Spinal cord (tissue), 10 donors: ENCODE measurements around the gene TMED1. TPM values are rescaled to one million over a fixed set of nuclear protein-coding genes. Genes with fewer than 3 reads are reported as not detected.
"Not testable (repeated sequence)": the region's sequence is repeated elsewhere in the genome, so short reads cannot be mapped to it uniquely, and the experiment has no call there.

Experiments
- DNase-seq, 6 donors: peaks; one replicate each; pipeline versions ENCODE4 v3.0.0 to v3.0.0-alpha.2; 2013 to 2015; ENCODE audit warnings: low spot score in 6 of 6, low read depth in 4 of 6
- H3K27ac ChIP-seq: one replicate; pipeline ENCODE4 v1.5.1; 2013; ENCODE audit warnings: low read depth, low read length, control low read depth
- H3K27me3 ChIP-seq: one replicate; pipeline ENCODE4 v1.6.1; 2013; ENCODE audit warnings: low read length; ENCODE audit not compliant: control insufficient read depth, insufficient read depth
- H3K36me3 ChIP-seq: one replicate; pipeline ENCODE4 v1.6.1; 2013; ENCODE audit warnings: low read length; ENCODE audit not compliant: control insufficient read depth, insufficient read depth
- H3K4me1 ChIP-seq: one replicate; pipeline ENCODE4 v1.6.1; 2013; ENCODE audit warnings: low read length; ENCODE audit not compliant: control insufficient read depth, insufficient read depth
- H3K4me3 ChIP-seq: one replicate; pipeline ENCODE4 v1.5.1; 2013; ENCODE audit warnings: low read depth, low read length, control low read depth
- H3K9me3 ChIP-seq: one replicate; pipeline ENCODE4 v1.6.1; 2013; ENCODE audit warnings: low read length; ENCODE audit not compliant: control insufficient read depth, insufficient read depth
- WGBS: methylation state at CpG from one replicate; pipeline ENCODE4 v1.1.5; 2013; ENCODE audit warnings: missing lambda C conversion rate; ENCODE audit not compliant: insufficient coverage; 5-methylcytosine and 5-hydroxymethylcytosine counted together
- polyA plus RNA-seq, 2 donors: library from polyadenylated mRNA; unstranded; fragments of 120-200 nt; gene quantifications; one replicate each; pipeline ENCODE4 v1.2.1, GENCODE V29; 2013; ENCODE audit not compliant: insufficient read length in 2 of 2
- total RNA-seq, 2 donors: library from RNA; depleted of rRNA in 1 of 2; stranded (reverse); fragments of 120-200 nt in 1 of 2; fragments of >200 nt in 1 of 2; gene quantifications; one replicate each; pipeline versions ENCODE4 v1.2.3 to v1.2.4, GENCODE V29; 2013 to 2014
- donor health status: healthy.

Gene TMED1
- total and polyA plus RNA-seq, 4 donors: 19.4 to 52.9 (median 36.3) TPM

GRCh38 chr19:10863107-10863717 is 27.2 kb upstream of the TMED1 start:
- no peaks in the 10 kb centered on the region for H3K27me3 ChIP-seq
- H3K4me3 ChIP-seq: no peak overlapping the region
- WGBS: 68% methylated on average over 16 of the region's 18 CpGs
- peaks cover 7% of the 10 kb centered on the region for H3K4me1 ChIP-seq
- H3K36me3 ChIP-seq: no peaks in the 10 kb centered on the region
- H3K9me3 ChIP-seq: no peaks in the 10 kb centered on the region
- H3K27ac ChIP-seq: peak overlapping the region; percentile 25
- DNase-seq: peak in 1 of 6 donors; percentile 41

DNA sequence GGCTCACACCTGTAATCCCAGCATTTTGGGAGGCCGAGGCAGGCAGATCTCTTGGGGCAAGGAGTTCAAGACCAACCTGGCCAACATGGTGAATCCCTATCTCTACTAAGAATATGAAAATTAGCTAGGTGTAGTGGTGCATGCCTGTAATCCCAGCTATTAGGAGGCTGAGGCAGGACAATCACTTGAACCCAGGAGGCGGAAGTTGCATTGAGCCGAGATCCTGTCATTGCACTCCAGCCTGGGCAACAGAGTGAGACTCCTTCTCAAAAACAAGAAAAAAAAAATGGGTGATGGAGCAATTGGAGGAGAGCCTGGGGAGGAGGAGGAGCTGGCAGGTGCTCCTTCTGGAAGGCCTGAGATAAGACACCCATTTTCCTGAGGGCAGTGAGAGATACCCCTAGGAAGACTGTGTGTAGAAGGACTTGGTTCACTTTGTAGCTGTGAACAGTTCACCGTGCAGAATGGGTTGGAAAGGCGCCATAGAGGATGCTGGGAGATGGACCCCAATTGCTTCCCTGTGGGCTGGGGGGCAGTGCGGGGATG is 26.6 kb upstream of the TMED1 start:
- WGBS: 76% methylated on average over 4 of the region's 6 CpGs
- H3K4me1 ChIP-seq: peaks cover 7% of the 10 kb centered on the region
- no peaks in the 10 kb centered on the region for H3K9me3 ChIP-seq
- no peaks in the 10 kb centered on the region for H3K27me3 ChIP-seq
- DNase-seq: no peak
- no peak overlapping the region for H3K27ac ChIP-seq
- no peak overlapping the region for H3K4me3 ChIP-seq
- H3K36me3 ChIP-seq: no peaks in the 10 kb centered on the region

DNA sequence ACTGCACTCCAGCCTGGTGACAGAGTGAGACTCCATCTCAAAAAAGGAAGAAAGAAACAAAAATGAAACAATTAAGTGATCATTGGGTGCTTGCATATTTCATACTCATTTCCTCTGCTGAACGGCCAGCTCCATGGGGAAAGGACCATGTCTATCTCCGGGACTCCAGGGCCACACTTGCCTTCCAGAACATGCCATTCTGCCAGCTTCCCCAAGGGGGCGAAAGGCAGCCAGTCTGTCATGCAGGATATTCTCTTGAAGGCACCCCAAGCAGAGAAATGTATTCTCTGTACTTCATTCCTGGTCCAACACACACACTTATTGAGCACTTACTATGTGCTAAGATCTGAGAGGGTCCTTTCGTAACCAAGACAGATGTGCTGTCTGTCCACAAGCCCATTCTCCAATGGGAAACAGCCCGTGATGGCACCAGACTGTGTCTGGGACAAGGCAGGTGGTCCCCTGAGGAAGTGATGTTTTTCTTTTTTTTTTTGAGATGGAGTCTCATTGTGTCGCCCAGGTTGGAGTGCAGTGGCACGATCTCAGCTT is 25.2 kb upstream of the TMED1 start:
- whole genome bisulfite sequencing: 45% methylated on average over 3 of the region's 7 CpGs
- Histone ChIP-seq H3K9me3 (no peaks in the 10 kb centered on the region), H3K36me3 (no peaks in the 10 kb centered on the region), H3K27ac (no peak overlapping the region), H3K4me3 (no peak overlapping the region), H3K4me1 (peaks cover 7% of the 10 kb centered on the region), H3K27me3 (no peaks in the 10 kb centered on the region)
- DNase-seq: no peak

DNA sequence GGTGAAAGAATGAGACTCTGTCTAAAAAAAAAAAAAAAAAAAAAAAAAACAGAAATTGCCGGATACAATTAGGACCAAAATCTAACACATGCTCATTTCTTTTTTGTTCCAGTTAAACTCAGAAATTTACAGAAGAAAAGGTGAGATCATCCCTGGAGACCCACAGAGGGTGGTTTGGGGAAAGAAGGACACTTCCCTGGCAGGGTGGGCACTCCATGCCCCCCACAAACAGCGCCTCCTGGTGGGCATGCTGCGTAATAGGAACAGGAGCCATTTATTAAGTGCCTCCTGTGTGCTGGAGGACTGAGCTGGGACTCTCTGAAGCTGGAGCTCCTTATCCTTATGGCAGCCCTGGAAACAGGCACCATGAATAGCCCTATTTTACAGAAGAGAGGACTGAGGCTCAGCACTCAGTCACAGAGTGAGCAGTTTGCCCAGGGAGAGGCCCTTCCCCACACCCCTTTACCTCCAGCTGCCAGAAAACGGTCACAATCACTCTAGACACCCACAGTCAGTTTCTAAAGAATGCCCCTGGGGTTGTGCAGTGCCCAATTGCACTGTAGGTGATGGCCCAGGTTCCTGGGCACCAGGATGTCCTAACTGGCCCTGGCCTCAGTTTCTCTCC is 22.3 kb upstream of the TMED1 start:
- no peaks in the 10 kb centered on the region for H3K9me3 ChIP-seq
- WGBS: 32% methylated on average over 3 of the region's 4 CpGs
- no peaks in the 10 kb centered on the region for H3K4me1 ChIP-seq
- no peak overlapping the region for H3K4me3 ChIP-seq
- no peaks in the 10 kb centered on the region for H3K36me3 ChIP-seq
- no peak for DNase-seq
- no peaks in the 10 kb centered on the region for H3K27me3 ChIP-seq
- H3K27ac ChIP-seq: no peak overlapping the region

DNA sequence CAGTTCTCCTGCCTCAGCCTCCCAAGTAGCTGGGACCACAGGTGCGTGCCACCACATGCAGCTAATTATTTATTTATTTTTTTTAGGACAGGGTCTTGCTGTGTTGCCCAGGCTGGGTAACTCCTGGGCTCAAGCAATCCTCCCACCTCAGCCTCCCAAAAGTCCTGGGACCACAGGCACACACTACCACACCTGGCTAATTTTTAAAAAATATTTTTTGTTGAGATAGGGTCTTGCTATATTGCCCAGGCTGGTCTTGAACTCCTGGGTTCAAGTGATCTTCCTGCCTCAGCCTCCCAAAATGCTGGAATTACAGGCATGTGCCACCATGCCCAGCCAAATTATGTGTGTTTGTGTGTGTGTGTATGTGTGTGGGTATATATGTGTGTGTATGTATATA is 20.9 kb upstream of the TMED1 start:
- no CpG with 5 or more reads among the region's 1 CpG for WGBS
- not testable (repeated sequence) for H3K4me3 ChIP-seq

GRCh38 chr19:10855879-10856522 is 20.0 kb upstream of the TMED1 start:
- Histone ChIP-seq H3K9me3 (no peaks in the 10 kb centered on the region), H3K27ac (no peak overlapping the region), H3K27me3 (no peaks in the 10 kb centered on the region), H3K4me1 (no peaks in the 10 kb centered on the region), H3K36me3 (no peaks in the 10 kb centered on the region), H3K4me3 (no peak overlapping the region)
- DNase-seq: no peak
- 100% methylated on average over 2 of the region's 5 CpGs for WGBS

More for the DNA sequence above, 20.9 kb upstream of the TMED1 start:
- DNase-seq, H3K36me3 ChIP-seq, H3K4me1 ChIP-seq, H3K27me3 ChIP-seq, H3K27ac ChIP-seq, H3K9me3 ChIP-seq: not testable (repeated sequence)

GRCh38 chr19:10854350-10855089 is 18.5 kb upstream of the TMED1 start:
- no peak for DNase-seq
- H3K9me3 ChIP-seq: no peaks in the 10 kb centered on the region
- H3K27me3 ChIP-seq: no peaks in the 10 kb centered on the region
- no peak overlapping the region for H3K27ac ChIP-seq
- H3K4me1 ChIP-seq: no peaks in the 10 kb centered on the region
- H3K36me3 ChIP-seq: no peaks in the 10 kb centered on the region
- 67% methylated on average over 6 of the region's 7 CpGs for WGBS
- H3K4me3 ChIP-seq: no peak overlapping the region

GRCh38 chr19:10852941-10853340 is 16.9 kb upstream of the TMED1 start:
- no peaks in the 10 kb centered on the region for H3K9me3 ChIP-seq
- no peak for DNase-seq
- H3K4me3 ChIP-seq: no peak overlapping the region
- no peaks in the 10 kb centered on the region for H3K36me3 ChIP-seq
- 85% methylated on average over 4 of the region's 7 CpGs for WGBS
- H3K4me1 ChIP-seq: no peaks in the 10 kb centered on the region
- H3K27me3 ChIP-seq: no peaks in the 10 kb centered on the region
- no peak overlapping the region for H3K27ac ChIP-seq

DNA sequence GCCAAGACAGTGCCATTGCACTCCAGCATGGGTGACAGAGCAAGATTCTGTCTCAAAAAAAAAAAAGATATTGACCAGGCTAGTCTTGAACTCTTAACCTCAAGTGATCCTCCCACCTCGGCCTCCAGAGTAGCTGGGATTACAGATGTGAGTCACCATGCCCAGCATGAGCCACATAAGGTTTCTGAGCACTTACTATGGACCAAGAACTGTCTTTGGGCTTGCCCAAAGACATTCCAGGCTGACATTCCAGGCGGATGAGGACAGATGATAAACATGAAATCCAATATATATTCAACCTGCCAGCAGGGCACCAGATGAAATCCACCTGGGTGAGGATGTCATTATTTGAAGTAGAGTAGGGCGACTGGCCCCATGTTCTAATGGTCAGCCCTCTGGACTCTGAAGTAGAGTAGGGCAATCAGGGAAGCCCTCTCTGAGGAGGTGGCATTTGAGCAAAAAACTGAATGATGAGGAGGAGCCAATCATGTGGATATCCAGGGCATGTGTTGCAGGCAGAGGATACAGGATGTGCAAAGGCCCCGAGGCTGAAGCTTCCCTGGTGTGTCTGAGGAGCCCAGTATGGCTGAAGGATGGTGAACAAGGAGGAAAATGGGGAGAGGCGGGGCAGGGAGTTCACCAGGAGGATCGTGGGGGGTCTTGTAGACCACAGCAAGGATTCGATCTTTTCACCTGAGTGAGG is 16.2 kb upstream of the TMED1 start:
- Histone ChIP-seq H3K4me1 (no peaks in the 10 kb centered on the region), H3K36me3 (no peaks in the 10 kb centered on the region), H3K27ac (no peak overlapping the region), H3K4me3 (no peak overlapping the region), H3K9me3 (no peaks in the 10 kb centered on the region), H3K27me3 (no peaks in the 10 kb centered on the region)
- no peak for DNase-seq
- 87% methylated on average over 6 of the region's 7 CpGs for WGBS
